Pancreas (tissue), 10 donors: Measurements from ENCODE around the gene CD36. TPM values are rescaled to one million over a fixed set of nuclear protein-coding genes. Genes with fewer than 3 reads are reported as not detected.

Experiments
- ATAC-seq, 4 donors: fragments of 200-7000 bp; cut with Tn5 transposase; one replicate each; pipeline versions ENCODE4 v1.8.0 to v1.9.1; 2020; ENCODE audit warnings: mild to moderate bottlenecking in 4 of 4, moderate library complexity in 4 of 4
- DNase-seq, 6 donors: peaks; one replicate each; pipeline ENCODE4 v3.0.0-alpha.2; 2020
- FAIRE-seq: peaks from 2 replicates; lab custom pipeline; 2012; peaks lifted over from hg19 to GRCh38; lab: Jason Lieb, UNC
- H3K27ac ChIP-seq, 4 donors: fragments of 200-600 bp; sonication (generic); 1 replicate in 3 of 4; 2 replicates in 1 of 4; pipeline versions ENCODE4 v1.5.0 to v1.8.0; 2020
- H3K27me3 ChIP-seq, 4 donors: fragments of 200-600 bp; one replicate each; pipeline ENCODE4 v1.8.0; 2021
- H3K36me3 ChIP-seq, 3 donors: fragments of 200-600 bp; sonication (generic) in 1 of 3; one replicate each; pipeline versions ENCODE4 v1.5.0 to v1.8.0; 2020 to 2021
- H3K4me1 ChIP-seq, 3 donors: fragments of 200-600 bp; one replicate each; pipeline ENCODE4 v1.8.0; 2021
- H3K4me3 ChIP-seq, 4 donors: fragments of 200-600 bp; sonication (generic) in 2 of 4; one replicate each; pipeline versions ENCODE4 v1.5.0 to v1.8.0; 2020 to 2021
- H3K9me3 ChIP-seq, 4 donors: fragments of 200-600 bp; one replicate each; pipeline ENCODE4 v1.8.0; 2021
- WGBS, 2 donors: extraction: QIAGEN DNeasy Blood & Tissue Kit; methylation state at CpG; one replicate each; pipeline ENCODE4 v1.1.7; 2013; 5-methylcytosine and 5-hydroxymethylcytosine counted together
- intact Hi-C, 3 donors: fragments of 100-400 bp; cut with DNase I; formaldehyde crosslinking; loops; one replicate each; pipeline versions ENCODE4 v1.11.1 to v1.14.2; 2022
- polyA plus RNA-seq, 2 donors: library from polyadenylated mRNA; stranded (reverse); fragments of 200-250 nt; gene quantifications; one replicate each; pipeline ENCODE4 v1.2.3, GENCODE V29; 2013
- total RNA-seq, 6 donors: library from RNA; stranded (reverse); fragmentation: NEBNext Ultra II Directional in 4 of 6; extraction: Animal tissue kit (Norgen Biotek cat#: 25700) in 4 of 6; gene quantifications; one replicate each; pipeline versions ENCODE4 v1.2.1 to v1.2.4, GENCODE V29; 2021 to 2023
- TF ChIP-seq, protein P1 (sequence below), 4 donors: fragments of 200-600 bp; sonication (generic) in 3 of 4; IDR thresholded peaks; one replicate each; pipeline versions ENCODE4 v1.5.0 to v1.8.0; 2021; ENCODE audit warnings: antibody characterized with exemption in 4 of 4
- donor health status: healthy with polysubstance abuse.
- donor health status: DM: no; HTN: no; CAD: no; lungs with moderate emphysema.
- donor health status: DM: no; HTN: no; CAD: no.
- donor health status: control.
- donor health status: control.
- donor health status: Bipolar disorder and iron deficiency.
- donor health status: DM: yes; HTN: yes; CAD: no.
- donor health status: DM: no; HTN: no; CAD: no.
- donor health status: DM: no; HTN: no; CAD: no.
- donor health status: DM: yes; HTN: yes; CAD: no.

The CD36 gene
- 10 to 100 TPM in 5 of 6 donors, 1 to 10 TPM in 1; 9.8 to 18.7 (median 15.5) TPM for total RNA-seq
- 10 to 100 TPM; 15.2 to 25.0 TPM for polyA plus RNA-seq

- no peaks in the 10 kb centered on the region for H3K36me3 ChIP-seq
- H3K27me3 ChIP-seq: no peaks in the 10 kb centered on the region
- ATAC-seq: peak in 2 of 4 donors; percentile 58 to 72
- no peaks in the 10 kb centered on the region for H3K9me3 ChIP-seq
- H3K4me1 ChIP-seq: no peaks in the 10 kb centered on the region
- WGBS, 2 donors: 90% methylated on average over 4 of the region's 4 CpGs
- no peak within 1 kb of the TSS for H3K27ac ChIP-seq
- DNase-seq: no peak
- TF ChIP-seq, protein P1, sequence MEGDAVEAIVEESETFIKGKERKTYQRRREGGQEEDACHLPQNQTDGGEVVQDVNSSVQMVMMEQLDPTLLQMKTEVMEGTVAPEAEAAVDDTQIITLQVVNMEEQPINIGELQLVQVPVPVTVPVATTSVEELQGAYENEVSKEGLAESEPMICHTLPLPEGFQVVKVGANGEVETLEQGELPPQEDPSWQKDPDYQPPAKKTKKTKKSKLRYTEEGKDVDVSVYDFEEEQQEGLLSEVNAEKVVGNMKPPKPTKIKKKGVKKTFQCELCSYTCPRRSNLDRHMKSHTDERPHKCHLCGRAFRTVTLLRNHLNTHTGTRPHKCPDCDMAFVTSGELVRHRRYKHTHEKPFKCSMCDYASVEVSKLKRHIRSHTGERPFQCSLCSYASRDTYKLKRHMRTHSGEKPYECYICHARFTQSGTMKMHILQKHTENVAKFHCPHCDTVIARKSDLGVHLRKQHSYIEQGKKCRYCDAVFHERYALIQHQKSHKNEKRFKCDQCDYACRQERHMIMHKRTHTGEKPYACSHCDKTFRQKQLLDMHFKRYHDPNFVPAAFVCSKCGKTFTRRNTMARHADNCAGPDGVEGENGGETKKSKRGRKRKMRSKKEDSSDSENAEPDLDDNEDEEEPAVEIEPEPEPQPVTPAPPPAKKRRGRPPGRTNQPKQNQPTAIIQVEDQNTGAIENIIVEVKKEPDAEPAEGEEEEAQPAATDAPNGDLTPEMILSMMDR (IDR thresholded peaks at IDR 0.05): no peak
- no peak for FAIRE-seq
- H3K4me3 ChIP-seq: no peak within 1 kb of the TSS
- intact Hi-C loops: no loop called here
These were observed at the start of gene CD36 for GRCh38 chr7:80637911-80638765. Gene CD36, plus strand, starts transcription at chr7:80638642. Its CDS starts 8,099 bp downstream, at chr7:80646741.

DNA sequence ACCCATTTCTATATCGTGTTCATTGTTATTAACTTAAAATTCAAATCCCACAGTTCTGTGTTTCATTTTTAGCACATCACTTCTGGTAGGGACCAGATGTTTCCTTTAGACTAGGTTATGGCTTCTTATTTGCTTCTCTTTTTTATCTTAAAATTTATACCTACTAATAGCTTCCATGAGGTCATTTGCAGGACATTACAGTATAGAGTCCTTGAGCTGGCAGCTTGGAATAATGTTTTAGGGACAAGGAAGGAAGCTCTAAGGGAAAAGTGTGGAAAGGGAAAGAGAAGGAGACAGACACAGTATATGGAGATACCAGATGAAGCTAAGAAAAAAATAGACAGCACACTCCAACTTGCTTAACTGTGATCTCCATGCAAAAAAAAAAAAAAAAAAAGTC lies 48.8 kb upstream of the CD36 start:
- no peaks in the 10 kb centered on the region for H3K9me3 ChIP-seq
- H3K4me1 ChIP-seq: no peaks in the 10 kb centered on the region
- H3K27me3 ChIP-seq: no peaks in the 10 kb centered on the region
- no peaks in the 10 kb centered on the region for H3K36me3 ChIP-seq
- WGBS, 2 donors: 44 to 78% methylated on average over 1 of the region's 1 CpG
- no peak for DNase-seq
- H3K4me3 ChIP-seq: no peak overlapping the region
- no peak for ATAC-seq
- intact Hi-C loops: no loop called here
- TF ChIP-seq, protein P1 (IDR thresholded peaks at IDR 0.05): no peak
- no peak overlapping the region for H3K27ac ChIP-seq
- FAIRE-seq: no peak

GRCh38 chr7:80591654-80592053 lies 46.8 kb upstream of the CD36 start:
- WGBS, 2 donors: 32 to 40% methylated on average over 1 of the region's 1 CpG
- no peaks in the 10 kb centered on the region for H3K4me1 ChIP-seq
- TF ChIP-seq, protein P1 (IDR thresholded peaks at IDR 0.05): no peak
- intact Hi-C loops: no loop called here
- DNase-seq: no peak
- H3K4me3 ChIP-seq: no peak overlapping the region
- no peaks in the 10 kb centered on the region for H3K27me3 ChIP-seq
- no peak for ATAC-seq
- no peaks in the 10 kb centered on the region for H3K36me3 ChIP-seq
- no peak overlapping the region for H3K27ac ChIP-seq
- H3K9me3 ChIP-seq: no peaks in the 10 kb centered on the region
- no peak for FAIRE-seq

DNA sequence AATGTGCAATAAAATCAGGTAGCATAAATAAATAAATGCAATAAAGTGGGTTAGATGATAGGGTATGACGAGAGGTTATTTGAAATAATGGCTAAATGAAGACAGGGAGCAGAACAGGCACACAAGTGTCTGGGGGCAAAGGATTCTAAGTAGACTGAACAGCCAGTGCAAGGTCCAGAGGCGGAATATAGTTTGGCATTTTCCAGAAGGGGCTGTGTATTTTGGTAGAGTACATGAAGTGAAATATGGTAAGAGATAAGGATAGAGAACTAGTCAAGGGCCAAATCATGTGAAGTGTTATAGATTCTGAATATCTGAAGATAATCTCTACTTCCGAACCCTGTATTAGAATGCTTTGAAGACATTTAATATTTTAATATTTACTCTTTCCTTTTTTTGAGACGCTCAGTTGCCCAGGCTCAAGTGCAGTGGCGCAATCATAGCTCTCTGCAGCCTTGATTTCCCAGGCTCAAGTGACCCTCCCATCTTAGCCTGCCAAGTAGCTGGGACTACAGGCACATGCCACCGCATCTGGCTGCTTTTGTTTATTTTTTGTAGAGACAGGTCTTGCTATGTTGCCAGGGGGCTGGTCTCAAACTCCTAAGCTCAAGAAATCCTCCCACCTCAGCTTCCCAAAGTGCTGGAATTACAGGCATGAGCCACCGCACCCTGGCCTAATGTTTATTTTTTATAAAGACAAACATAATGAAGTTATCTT lies 44.4 kb upstream of the CD36 start:
- H3K27ac ChIP-seq: no peak overlapping the region
- H3K4me3 ChIP-seq: no peak overlapping the region
- peak in 2 of 6 donors; percentile 8 to 27 for DNase-seq
- FAIRE-seq: no peak
- H3K36me3 ChIP-seq: no peaks in the 10 kb centered on the region
- TF ChIP-seq, protein P1 (IDR thresholded peaks at IDR 0.05): no peak
- H3K4me1 ChIP-seq: no peaks in the 10 kb centered on the region
- ATAC-seq: peak in 3 of 4 donors; percentile 30 to 74 (median 45)
- intact Hi-C loops: no loop called here
- no peaks in the 10 kb centered on the region for H3K9me3 ChIP-seq
- 40 to 57% methylated on average over 7 of the region's 7 CpGs for WGBS, 2 donors
- no peaks in the 10 kb centered on the region for H3K27me3 ChIP-seq
